ENCODE results near the gene CRELD1.
A peak's percentile ranks its signal among the peaks of the same experiment; 100 is the strongest.
"Not testable (repeated sequence)": the region's sequence is repeated elsewhere in the genome, so short reads cannot be mapped to it uniquely, and the experiment has no call there.

CRELD1 gene, protein sequence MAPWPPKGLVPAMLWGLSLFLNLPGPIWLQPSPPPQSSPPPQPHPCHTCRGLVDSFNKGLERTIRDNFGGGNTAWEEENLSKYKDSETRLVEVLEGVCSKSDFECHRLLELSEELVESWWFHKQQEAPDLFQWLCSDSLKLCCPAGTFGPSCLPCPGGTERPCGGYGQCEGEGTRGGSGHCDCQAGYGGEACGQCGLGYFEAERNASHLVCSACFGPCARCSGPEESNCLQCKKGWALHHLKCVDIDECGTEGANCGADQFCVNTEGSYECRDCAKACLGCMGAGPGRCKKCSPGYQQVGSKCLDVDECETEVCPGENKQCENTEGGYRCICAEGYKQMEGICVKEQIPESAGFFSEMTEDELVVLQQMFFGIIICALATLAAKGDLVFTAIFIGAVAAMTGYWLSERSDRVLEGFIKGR

DNA sequence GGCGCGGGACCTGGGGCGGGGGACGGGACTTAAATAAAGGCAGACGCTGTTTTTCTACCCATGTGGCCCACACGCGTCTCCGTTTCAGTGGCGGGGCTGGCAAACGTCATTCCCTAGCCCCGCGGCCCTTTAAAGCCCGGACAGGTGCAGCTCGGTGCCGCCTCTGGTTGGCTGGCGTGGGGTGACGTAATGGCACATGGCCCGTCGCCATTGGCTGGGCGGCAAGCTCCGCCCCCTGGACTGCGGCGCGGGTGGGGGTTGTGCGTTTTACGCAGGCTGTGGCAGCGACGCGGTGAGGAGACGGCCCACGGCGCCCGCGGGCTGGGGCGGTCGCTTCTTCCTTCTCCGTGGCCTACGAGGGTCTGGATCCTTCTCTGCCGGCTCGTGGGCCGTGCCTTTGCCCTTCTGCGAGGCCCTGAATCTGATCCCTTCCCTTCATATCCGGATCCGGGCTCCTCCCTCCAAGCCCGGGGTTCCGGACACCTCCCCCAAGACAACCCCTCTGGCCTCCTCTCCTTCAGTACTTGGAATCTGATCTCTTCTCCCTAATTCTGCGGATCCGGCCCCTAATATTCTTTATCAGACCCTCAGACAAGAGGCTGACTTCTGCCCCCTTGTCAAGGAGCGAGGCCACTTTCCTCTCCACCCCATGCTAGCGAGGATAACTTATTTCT is at the start of gene CRELD1:
Gene CRELD1, plus strand, starts transcription at position 274 of the 674 bp plus-strand sequence. CDS start 605 bp downstream, outside the sequence.
- intact Hi-C loops (cut with micrococcal nuclease) = loop anchor here (2.0 to 10.0 kb wide), 5 partner anchors 13 to 291 kb away; partner anchors contain the start of genes FANCD2, IL17RC and RPUSD3
- Mint-ChIP-seq H3K9me3 (no peaks in the 10 kb centered on the region), H3K4me1 (ENCODE audit: low read depth) (peaks cover 40% of the 10 kb centered on the region)

DNA sequence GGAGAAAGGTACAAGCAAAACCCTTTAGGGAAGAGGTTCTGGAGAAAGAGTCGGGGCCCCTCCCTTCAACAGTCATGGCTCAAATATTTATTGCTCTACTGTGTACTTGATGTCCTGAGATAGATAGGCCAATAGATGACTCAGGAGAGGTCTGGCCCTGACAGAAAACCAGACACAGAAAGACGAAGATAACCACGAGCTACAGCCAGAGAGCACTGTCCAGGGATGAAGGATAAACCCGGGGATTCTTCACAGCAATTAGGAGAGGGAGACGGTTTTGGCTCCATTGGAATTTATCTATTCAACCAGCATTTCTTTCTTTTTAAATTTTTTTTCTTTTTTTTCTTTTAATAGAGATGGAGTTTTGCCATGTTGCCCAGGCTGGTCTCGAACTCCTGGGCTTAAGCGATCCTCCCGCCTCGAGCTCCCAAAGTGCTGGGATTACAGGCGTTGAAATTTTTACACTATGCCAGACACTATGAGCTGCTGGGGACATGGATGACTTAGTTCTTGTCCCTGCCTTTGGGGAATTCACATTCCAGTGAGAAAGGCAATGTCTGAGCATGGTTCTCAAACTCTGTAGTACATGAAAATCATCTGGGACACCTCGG is 49.0 kb upstream of the CRELD1 start:
- intact Hi-C loops (cut with micrococcal nuclease) = no loop called here

More for the DNA sequence above, at the start of gene CRELD1:
- no peaks in the 10 kb centered on the region for H3K27me3 Mint-ChIP-seq
- H3K4me3 Mint-ChIP-seq = peak within 1 kb of the TSS; percentile 99
- peaks cover 75% of the 10 kb centered on the region for H3K36me3 Mint-ChIP-seq (ENCODE audit: low read depth)
- peak within 1 kb of the TSS; percentile 99 for H3K27ac Mint-ChIP-seq

DNA sequence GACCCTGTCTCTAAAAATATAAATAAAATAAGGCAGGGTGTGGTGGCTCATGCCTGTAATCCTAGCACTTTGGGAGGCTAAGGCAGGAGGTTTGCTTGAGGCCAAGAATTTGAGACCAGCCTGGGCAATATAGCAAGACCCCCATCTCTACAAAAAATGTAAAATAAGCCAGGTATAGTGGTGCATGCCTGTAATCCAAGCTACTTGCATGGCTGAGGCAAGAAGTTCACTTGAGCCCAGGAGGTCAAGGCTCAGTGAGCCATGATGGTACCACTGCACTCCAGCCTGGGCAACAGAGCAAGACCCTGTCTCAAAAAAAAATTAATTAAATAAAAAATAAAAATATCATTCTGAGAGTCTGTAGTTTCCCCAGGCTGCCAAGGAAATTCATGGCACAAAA is 47.3 kb upstream of the CRELD1 start:
- Mint-ChIP-seq H3K36me3 (ENCODE audit: low read depth) (peaks cover 10% of the 10 kb centered on the region), H3K4me1 (ENCODE audit: low read depth) (peaks cover 5% of the 10 kb centered on the region), H3K4me3 (no peak overlapping the region), H3K9me3 (no peaks in the 10 kb centered on the region), H3K27ac (no peak overlapping the region), H3K27me3 (no peaks in the 10 kb centered on the region)
- intact Hi-C loops (cut with micrococcal nuclease) = no loop called here

More for the DNA sequence above, 49.0 kb upstream of the CRELD1 start:
- Mint-ChIP-seq H3K27me3 (no peaks in the 10 kb centered on the region), H3K27ac (no peak overlapping the region), H3K36me3 (ENCODE audit: low read depth) (no peaks in the 10 kb centered on the region), H3K9me3 (no peaks in the 10 kb centered on the region), H3K4me1 (ENCODE audit: low read depth) (no peaks in the 10 kb centered on the region), H3K4me3 (no peak overlapping the region)

DNA sequence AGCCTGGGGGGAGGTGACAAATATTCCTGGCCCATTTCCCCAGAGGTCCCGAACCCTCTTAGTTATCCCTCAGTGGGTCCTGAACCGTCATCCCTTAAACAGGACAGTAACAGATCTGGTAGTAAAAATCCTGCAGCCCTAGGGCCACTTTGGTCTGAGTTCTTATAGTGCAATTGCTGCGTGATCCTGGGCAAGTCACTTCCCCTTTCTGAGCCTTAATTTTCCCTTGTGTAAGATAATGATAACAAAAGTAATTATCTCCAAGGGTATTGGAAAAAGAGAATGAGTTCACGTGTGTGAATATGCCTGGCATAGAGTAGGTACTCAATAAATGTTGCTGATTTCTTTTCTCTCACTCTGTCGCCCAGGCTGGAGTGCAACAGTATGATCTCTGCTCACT is 46.2 kb upstream of the CRELD1 start:
- Mint-ChIP-seq H3K36me3 (ENCODE audit: low read depth) (peaks cover 15% of the 10 kb centered on the region), H3K4me1 (ENCODE audit: low read depth) (peaks cover 10% of the 10 kb centered on the region), H3K27ac (no peak overlapping the region), H3K27me3 (no peaks in the 10 kb centered on the region), H3K9me3 (no peaks in the 10 kb centered on the region), H3K4me3 (no peak overlapping the region)
- intact Hi-C loops (cut with micrococcal nuclease) = no loop called here

DNA sequence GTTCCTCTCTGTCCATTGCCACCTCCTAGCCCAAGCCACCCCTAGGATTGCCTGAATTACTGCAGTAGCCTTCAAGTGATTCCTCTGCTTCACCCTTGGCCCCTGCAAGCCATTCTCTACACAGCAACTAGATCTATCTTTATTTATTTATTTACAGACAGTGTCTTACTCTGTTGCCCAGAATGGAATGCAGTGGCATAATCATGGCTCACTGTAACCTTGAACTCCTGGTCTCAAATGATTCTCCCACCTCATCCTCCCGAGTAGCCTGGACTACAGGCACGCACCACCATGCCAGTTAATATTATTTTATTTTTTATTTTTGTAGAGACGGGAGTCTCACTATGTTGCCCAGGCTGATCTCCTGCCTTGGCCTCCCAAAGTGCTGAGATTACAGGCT is 45.1 kb upstream of the CRELD1 start:
- H3K27ac Mint-ChIP-seq = no peak overlapping the region
- no peaks in the 10 kb centered on the region for H3K9me3 Mint-ChIP-seq
- no peak overlapping the region for H3K4me3 Mint-ChIP-seq
- intact Hi-C loops (cut with micrococcal nuclease) = no loop called here
- H3K36me3 Mint-ChIP-seq (ENCODE audit: low read depth) = peaks cover 25% of the 10 kb centered on the region
- H3K27me3 Mint-ChIP-seq = no peaks in the 10 kb centered on the region
- H3K4me1 Mint-ChIP-seq (ENCODE audit: low read depth) = peaks cover 17% of the 10 kb centered on the region

DNA sequence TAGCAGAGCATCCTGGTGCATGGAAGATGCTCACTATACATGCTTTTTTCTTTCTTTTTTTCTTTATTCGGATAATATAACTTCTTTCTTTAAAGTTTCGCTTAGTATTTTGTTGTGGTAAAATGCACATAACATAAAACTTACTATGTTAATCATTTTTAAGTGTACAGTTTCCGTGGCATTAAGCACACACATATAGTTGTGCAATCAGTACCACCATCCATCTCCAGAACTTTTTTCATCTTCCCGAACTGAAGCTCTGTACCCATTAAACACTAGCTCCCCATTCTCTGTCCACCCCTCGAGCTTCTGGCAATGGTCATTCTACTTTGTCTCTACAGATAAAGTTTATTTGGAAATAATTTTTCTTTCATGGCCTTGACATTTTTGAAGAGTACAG is 44.2 kb upstream of the CRELD1 start:
- Mint-ChIP-seq H3K27me3 (no peaks in the 10 kb centered on the region), H3K9me3 (no peaks in the 10 kb centered on the region), H3K4me3 (no peak overlapping the region), H3K36me3 (ENCODE audit: low read depth) (peaks cover 25% of the 10 kb centered on the region), H3K27ac (no peak overlapping the region), H3K4me1 (ENCODE audit: low read depth) (peaks cover 17% of the 10 kb centered on the region)
- intact Hi-C loops (cut with micrococcal nuclease) = no loop called here

DNA sequence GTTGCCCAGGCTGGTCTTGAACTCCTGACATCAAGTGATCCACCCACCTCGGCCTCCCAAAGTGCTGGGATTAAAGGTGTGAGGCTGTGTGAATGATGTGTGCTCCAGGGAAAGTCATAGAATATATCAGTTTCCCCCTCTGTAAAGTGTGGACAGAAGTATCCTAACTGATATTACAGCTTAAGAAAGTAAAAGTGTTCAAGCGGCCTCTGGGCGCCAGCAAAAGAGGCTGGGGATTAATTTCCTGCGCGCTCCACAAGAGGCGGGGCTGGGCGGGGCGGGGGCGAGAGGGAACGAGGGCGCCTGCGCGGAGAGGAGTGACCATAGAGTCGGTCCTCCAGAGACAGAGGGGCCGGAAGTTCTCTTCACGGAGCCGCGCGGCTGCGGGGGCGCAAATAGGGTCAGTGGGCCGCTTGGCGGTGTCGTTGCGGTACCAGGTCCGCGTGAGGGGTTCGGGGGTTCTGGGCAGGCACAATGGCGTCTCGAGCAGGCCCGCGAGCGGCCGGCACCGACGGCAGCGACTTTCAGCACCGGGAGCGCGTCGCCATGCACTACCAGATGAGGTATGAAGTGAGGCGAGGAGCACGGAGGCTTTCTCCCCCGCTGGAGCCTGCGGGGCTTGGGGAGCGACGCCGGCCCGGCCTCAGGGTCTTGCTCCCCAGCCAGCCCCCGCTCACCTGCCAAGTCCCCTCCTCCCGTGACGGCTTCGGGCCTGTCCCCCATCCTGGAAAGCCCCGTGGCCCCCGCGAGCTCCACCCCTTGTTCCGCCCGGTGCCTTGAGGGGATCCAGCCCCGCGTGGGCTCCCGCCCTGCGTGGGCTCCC is 43.2 kb upstream of the CRELD1 start, which contains the start of gene JAGN1:
Gene JAGN1, plus strand, starts transcription at position 362 of the 823 bp plus-strand sequence. Its CDS starts 113 bp downstream, at position 475.
- Mint-ChIP-seq H3K27me3 (no peaks in the 10 kb centered on the region), H3K27ac (peak within 1 kb of the TSS; percentile 95), H3K36me3 (ENCODE audit: low read depth) (peaks cover 33% of the 10 kb centered on the region), H3K4me3 (peak within 1 kb of the TSS; percentile 93), H3K9me3 (no peaks in the 10 kb centered on the region), H3K4me1 (ENCODE audit: low read depth) (peaks cover 17% of the 10 kb centered on the region)
- intact Hi-C loops (cut with micrococcal nuclease) = loop anchor here (2.0 kb wide), 1 partner anchor 24 kb away; no protein-coding TSS in a partner anchor

DNA sequence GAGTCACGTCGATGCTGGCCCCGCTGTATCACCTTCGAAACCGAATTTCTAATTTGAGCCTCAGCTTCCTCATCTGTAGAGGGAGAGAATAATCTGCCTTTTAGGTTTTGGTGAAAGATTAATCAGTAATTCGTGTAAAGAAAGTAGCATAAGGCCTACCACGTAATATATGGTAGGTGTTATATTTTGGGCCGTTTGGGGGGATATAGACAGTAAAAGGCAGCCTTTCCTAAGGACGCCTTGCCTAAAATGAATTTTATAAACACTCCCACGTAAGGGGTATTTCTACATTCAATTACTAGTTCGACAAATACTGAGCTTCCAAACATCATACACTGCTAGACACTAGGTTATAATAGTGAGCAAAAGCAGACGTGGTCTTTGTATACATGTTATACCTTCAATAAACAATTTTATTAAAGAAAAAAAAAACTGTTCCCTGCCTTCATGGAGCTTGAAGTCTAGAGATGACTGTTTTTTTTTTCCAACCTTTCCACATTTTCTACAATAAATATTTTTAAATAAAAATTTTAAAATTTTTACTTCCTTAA is 42.5 kb upstream of the CRELD1 start:
- H3K27me3 Mint-ChIP-seq = no peaks in the 10 kb centered on the region
- H3K27ac Mint-ChIP-seq = peak overlapping the region; percentile 95
- H3K9me3 Mint-ChIP-seq = no peaks in the 10 kb centered on the region
- peaks cover 17% of the 10 kb centered on the region for H3K4me1 Mint-ChIP-seq (ENCODE audit: low read depth)
- H3K4me3 Mint-ChIP-seq = peak overlapping the region; percentile 93
- intact Hi-C loops (cut with micrococcal nuclease) = loop anchor here (2.0 kb wide), 1 partner anchor 24 kb away; no protein-coding TSS in a partner anchor
- H3K36me3 Mint-ChIP-seq (ENCODE audit: low read depth) = peaks cover 33% of the 10 kb centered on the region

DNA sequence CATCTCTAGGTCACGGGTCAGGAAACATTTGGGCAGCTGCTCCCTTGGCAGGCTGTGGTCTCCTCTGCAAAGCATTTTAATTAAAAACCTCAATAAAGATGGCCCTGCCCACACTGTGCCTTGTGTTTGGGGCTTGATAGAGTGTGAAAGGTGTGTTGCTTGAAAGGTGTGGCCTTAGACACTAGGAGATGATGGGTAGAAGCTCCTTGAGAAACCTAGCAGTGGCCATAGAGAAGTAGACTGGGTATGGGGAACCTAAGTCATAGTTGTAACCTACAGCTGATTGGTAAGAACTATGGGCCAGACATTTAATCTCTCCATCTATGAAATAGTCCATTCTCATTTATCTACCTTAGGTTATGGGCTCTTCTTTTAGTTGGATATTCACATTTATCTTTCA is 39.9 kb upstream of the CRELD1 start:
- no peaks in the 10 kb centered on the region for H3K9me3 Mint-ChIP-seq
- peaks cover 33% of the 10 kb centered on the region for H3K36me3 Mint-ChIP-seq (ENCODE audit: low read depth)
- no peaks in the 10 kb centered on the region for H3K27me3 Mint-ChIP-seq
- H3K4me1 Mint-ChIP-seq (ENCODE audit: low read depth) = peaks cover 26% of the 10 kb centered on the region
- intact Hi-C loops (cut with micrococcal nuclease) = no loop called here
- no peak overlapping the region for H3K4me3 Mint-ChIP-seq
- no peak overlapping the region for H3K27ac Mint-ChIP-seq

DNA sequence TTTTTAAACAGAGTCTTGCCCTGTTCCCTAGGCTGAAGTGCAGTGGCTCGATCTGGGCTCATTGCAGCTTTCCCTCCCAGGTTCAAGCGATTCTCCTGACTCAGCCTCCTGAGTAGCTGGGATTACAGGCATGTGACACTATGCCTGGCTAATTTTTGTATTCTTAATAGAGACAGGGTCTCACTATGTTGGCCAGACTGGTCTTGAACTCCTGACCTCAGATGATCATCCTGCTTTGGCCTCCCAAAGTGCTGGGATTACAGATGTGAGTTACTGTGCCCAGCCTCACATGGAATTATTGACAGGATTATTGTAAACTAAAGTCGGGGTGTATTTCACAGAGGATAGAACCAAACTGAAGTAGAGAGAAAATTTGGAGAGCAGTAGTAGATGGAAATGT is 37.9 kb upstream of the CRELD1 start:
- intact Hi-C loops (cut with micrococcal nuclease); H3K9me3 Mint-ChIP-seq; H3K27me3 Mint-ChIP-seq; H3K4me3 Mint-ChIP-seq; H3K27ac Mint-ChIP-seq: not testable (repeated sequence)
- Mint-ChIP-seq H3K36me3 (ENCODE audit: low read depth) (peaks cover 27% of the 10 kb centered on the region), H3K4me1 (ENCODE audit: low read depth) (peaks cover 34% of the 10 kb centered on the region)

DNA sequence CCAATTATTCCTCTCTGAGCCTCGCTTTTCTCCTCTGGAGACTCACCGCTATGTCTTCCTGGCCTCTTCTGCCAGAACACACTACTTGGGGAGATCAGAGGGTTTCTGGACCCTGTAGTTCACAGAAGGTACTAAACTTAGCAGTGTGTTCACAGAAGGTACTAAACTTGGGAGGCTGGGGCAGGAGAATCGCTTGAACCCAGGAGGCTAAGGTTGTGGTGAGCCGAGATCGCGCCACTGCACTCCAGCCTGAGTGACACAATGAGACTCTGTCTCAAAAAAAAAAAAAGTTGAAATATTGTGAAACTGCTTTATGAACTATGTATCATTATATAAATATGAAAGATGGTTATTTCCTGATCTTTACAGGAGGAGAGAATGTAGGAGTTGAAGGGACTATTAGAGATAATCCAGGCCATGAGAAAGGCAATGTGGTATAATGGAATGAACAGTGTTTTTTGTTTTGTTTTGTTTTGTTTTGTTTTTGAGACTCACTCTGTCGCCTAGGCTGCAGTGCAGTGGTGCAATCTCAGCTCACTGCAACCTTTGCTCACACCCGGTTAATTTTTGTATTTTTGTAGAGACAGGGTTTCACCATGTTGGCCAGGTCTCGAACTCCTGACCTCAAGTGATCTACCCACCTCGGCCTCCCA is 36.8 kb upstream of the CRELD1 start:
- peaks cover 31% of the 10 kb centered on the region for H3K4me1 Mint-ChIP-seq (ENCODE audit: low read depth)
- H3K27me3 Mint-ChIP-seq; H3K9me3 Mint-ChIP-seq; H3K27ac Mint-ChIP-seq; H3K4me3 Mint-ChIP-seq; intact Hi-C loops (cut with micrococcal nuclease): not testable (repeated sequence)
- peaks cover 22% of the 10 kb centered on the region for H3K36me3 Mint-ChIP-seq (ENCODE audit: low read depth)

DNA sequence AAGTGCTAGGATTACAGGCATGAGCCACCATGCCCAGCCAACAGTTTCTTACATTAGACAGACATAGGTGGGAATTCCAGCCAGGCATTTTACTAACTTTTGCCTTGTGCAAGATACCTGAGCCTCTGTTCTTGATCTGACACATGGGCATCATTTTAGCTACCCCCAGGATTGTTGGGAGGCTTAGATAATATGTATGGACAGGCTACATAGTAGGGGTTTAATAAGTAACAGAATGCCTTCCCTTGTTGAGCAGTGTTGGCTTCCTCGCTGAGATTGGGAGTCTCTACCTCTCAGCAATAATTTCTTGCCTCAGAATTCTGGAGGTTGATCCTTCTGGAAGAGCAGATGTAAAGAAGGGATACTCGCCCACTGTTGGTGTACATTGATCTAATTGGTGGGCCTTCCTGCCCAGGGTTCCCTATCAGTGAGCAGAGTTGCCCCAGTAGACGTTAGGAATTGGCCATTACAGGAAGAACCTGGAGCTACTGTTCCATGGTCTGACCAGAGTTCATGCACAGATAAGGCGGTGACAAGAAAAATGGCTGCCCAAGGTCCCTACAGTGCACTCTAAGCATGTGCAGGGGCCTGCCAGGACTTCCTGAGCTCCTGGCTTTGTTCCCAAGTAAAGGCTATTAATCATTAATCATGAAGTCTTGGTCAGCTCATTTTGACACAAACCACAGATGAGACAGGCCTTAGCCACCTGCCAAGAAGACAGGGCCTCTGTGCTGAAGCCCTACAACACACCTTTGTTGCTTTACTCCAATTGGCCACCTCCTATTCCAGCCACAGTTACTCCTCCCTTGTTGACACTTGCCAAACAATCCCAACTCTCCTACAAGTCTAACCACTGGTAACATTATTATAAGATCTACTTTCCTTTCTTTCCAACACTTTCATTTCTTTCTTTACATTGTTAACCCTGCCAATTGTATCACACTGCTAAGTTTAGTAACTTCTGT is 35.9 kb upstream of the CRELD1 start:
- Mint-ChIP-seq H3K36me3 (ENCODE audit: low read depth) (peaks cover 15% of the 10 kb centered on the region), H3K4me1 (ENCODE audit: low read depth) (peaks cover 33% of the 10 kb centered on the region), H3K27me3 (no peaks in the 10 kb centered on the region), H3K27ac (peak overlapping the region; percentile 18), H3K9me3 (no peaks in the 10 kb centered on the region), H3K4me3 (no peak overlapping the region)
- intact Hi-C loops (cut with micrococcal nuclease) = no loop called here
